Measurements from ENCODE around the gene FNTB.

DNA sequence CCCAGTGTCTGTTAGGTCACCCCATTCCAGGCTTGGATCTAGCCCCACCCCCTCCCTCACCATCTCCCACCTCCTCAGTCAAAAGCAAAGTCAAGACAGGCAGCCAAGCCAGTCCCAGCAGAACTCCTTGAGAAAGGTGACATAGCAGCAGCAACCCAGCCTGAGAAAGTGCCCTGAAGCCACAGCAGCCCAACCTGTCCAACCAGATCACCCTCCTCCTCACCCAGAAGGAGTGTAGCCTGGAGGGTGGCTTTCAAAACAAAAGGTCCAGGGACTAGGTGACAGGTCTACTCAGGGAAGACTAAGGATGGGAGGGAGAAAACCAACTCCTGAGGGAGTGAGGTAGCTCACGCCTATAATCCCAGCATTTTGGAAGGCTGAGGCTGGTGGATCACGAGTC, 19.7 kb upstream of the FNTB start:
- TF ChIP-seq, protein P1, sequence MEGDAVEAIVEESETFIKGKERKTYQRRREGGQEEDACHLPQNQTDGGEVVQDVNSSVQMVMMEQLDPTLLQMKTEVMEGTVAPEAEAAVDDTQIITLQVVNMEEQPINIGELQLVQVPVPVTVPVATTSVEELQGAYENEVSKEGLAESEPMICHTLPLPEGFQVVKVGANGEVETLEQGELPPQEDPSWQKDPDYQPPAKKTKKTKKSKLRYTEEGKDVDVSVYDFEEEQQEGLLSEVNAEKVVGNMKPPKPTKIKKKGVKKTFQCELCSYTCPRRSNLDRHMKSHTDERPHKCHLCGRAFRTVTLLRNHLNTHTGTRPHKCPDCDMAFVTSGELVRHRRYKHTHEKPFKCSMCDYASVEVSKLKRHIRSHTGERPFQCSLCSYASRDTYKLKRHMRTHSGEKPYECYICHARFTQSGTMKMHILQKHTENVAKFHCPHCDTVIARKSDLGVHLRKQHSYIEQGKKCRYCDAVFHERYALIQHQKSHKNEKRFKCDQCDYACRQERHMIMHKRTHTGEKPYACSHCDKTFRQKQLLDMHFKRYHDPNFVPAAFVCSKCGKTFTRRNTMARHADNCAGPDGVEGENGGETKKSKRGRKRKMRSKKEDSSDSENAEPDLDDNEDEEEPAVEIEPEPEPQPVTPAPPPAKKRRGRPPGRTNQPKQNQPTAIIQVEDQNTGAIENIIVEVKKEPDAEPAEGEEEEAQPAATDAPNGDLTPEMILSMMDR (IDR thresholded peaks at IDR 0.05; ENCODE audit: insufficient read depth, low read length) = no peak
- TF ChIP-seq GABPA (IDR thresholded peaks at IDR 0.05; ENCODE audit: low read depth) (no peak), POLR2AphosphoS5 (IDR thresholded peaks at IDR 0.05; ENCODE audit: low read depth) (no peak)
- TF ChIP-seq, protein P2, sequence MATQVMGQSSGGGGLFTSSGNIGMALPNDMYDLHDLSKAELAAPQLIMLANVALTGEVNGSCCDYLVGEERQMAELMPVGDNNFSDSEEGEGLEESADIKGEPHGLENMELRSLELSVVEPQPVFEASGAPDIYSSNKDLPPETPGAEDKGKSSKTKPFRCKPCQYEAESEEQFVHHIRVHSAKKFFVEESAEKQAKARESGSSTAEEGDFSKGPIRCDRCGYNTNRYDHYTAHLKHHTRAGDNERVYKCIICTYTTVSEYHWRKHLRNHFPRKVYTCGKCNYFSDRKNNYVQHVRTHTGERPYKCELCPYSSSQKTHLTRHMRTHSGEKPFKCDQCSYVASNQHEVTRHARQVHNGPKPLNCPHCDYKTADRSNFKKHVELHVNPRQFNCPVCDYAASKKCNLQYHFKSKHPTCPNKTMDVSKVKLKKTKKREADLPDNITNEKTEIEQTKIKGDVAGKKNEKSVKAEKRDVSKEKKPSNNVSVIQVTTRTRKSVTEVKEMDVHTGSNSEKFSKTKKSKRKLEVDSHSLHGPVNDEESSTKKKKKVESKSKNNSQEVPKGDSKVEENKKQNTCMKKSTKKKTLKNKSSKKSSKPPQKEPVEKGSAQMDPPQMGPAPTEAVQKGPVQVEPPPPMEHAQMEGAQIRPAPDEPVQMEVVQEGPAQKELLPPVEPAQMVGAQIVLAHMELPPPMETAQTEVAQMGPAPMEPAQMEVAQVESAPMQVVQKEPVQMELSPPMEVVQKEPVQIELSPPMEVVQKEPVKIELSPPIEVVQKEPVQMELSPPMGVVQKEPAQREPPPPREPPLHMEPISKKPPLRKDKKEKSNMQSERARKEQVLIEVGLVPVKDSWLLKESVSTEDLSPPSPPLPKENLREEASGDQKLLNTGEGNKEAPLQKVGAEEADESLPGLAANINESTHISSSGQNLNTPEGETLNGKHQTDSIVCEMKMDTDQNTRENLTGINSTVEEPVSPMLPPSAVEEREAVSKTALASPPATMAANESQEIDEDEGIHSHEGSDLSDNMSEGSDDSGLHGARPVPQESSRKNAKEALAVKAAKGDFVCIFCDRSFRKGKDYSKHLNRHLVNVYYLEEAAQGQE (IDR thresholded peaks at IDR 0.05; ENCODE audit: insufficient replicate concordance, low read depth) = no peak

All from HL-60 (cell line).